Activated CD4-positive, alpha-beta T cell treated with anti-CD3 and anti-CD28 coated beads for 1 hour (primary cell): ENCODE measurements around the gene ZNF345.
A peak's percentile ranks its signal among the peaks of the same experiment; 100 is the strongest.

Source experiments
- DNase-seq: peaks from one replicate; pipeline ENCODE4 v3.0.0-alpha.2; 2020

Gene ZNF345

DNA sequence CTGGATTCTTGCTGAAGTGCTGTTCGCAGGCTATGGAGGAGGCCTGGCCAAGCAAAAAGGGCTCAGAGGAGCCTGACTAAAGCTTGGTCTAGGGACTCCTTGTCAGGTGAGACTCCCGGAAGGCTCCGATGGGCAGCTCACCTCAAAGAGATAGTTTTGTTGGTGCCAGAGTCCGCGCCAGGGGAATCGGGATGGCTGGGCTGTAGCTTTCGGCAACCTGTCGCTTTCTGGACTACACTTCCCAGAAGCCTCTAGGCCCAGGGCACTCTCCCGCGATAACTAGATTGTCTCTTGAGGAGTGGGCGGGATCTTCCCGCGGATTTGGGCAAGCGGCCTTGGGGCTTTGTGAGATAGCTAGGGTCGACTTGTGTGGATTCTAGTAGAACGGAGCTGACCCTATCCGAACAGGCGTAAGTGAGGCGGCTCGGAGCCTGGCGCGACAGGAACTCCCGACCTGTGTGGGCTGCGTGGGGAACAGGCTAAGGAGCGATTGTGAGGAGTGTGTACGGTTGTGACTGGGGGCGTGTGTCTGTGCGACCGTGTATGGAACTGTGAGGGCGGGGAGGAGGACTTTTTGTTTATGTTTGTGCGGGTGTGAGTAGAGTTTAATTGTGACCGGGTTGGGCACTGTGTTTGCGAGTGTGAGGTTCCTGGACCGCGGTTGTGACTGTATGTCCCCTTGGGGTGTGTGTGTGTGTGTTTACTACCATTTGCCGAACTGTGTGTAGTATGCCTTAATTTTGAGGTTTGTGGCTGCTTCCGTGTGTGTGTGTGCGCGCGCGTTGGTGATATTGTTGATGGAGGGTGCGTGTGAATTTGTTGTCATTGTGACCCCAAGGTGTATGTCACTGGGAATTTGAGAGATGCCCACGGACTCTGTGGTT is at the start of gene ZNF345:
Gene ZNF345 (plus strand): TSS at position 318 of the 884 bp plus-strand sequence. CDS start 25,955 bp downstream, outside the sequence.
- peak; percentile 74 for DNase-seq

DNA sequence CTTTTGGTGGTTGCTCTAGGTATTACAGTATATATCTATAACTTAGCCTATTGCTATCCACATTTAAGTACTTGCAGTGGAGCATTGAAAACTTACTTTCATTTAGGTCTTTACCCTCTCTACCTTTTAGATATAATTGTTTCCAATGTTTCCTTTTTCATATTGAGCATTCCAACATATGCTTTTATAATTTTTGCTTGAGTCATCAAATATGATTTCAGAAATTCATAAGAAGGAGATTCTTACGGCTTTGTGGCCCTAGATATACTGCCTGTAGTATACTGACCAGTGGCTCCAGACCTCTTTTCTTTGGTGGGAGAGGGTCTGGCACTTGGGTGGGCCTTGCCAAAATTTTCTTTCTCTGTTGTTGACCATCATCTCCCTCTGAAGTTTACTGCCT is 45.3 kb upstream of the ZNF345 start:
- no peak for DNase-seq

DNA sequence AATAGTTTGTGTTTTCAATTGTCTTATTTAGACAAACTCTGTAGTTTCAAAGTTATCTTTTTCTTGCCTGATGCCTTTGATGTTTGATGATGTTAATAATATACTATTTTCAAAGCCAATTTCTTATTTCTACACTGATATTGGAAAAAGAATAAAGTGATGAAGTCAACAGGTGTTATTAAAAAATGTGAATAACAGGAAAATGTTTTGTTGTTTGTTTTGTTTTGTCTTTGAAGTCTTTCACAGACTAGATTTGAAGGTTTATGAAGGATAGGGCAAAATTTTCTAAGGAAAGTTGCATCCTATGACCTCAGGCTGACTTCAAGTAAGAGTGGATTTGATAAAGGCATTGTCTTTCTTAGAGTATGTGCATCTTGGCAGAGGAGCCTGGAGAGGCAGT is 43.6 kb upstream of the ZNF345 start:
- no peak for DNase-seq

DNA sequence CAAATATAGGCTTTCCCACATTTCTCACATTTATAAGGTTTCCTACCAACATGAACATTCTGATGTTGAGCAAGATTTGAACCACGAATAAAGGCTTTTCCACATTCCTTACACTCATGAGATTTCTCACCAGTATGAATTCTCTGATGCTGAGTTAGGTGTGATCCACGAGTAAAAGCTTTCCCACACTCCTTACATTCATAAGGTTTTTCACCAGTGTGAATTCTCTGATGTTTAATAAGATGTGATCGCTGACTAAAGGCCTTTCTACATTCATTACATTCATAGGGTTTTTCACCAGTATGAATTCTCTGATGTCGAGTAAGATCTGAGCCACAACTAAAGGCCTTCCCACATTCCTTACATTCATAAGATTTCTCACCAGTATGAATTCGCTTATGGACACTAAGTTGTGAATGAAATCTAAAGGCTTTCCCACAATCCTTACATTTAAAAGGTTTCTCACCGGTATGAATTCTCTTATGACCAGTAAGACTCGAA is 31.5 kb upstream of the ZNF345 start:
- DNase-seq, result no peak

DNA sequence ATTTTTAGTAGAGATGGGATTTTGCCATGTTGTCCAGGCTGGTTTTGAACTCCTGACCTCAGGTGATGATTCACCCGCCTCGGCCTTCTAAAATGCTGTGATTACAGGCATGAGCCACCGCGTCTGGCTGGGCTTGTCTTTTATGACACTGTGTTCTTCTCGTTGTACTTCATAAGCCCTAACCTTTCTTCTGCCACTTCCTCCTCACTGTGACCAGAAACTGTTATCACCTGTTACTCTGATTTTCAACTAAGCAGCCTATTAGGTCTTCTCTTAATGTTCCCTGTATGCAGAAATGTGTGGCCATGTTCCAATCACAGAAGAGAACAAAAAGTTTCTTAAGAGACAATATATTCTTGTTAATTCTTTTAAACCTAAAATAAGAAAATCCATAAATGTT is 28.9 kb upstream of the ZNF345 start:
- no peak for DNase-seq

GRCh38 chr19:36833430-36833829 is 17.2 kb upstream of the ZNF345 start:
- DNase-seq, result no peak

GRCh38 chr19:36837176-36837905 is 13.3 kb upstream of the ZNF345 start:
- no peak for DNase-seq

DNA sequence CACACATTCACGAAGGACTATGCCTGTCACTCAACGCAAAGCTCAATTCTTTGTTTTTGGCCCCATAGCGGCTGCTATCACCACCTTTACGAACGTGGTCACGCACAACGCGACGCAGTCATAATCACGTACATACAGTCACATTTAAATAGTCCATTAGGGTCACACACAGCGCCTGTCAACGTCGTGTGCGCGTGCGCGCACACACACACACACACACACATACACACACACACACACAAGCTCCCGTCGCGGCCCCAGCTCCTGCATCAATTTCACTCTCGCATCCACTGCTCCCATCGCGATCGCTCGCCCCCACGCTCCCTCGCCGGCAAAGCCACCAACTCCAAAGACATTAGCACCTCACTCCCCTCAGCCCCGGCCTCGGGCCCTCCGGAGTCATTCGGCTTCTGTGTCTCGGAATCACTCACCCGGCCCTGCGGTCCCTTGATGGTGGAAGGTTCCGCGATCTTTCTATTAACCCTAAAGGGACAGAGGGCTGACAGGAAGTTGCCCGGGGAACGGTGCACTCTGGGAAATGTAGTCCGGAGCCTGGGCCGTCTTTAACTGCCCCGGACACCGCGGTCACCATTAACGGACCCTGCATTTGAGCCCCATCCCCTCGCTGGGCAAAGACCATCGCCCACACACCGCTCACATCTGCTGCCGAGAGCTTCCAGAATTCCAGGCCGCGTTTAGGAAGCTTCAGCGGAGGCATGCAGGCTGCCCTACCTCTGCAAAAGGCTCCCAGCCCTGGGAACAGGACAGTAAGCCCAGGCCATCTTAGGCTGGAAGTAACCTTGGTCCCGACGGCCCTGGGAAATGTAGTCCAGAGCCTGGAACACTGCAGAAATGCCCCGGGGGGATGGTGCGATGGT is 12.5 kb upstream of the ZNF345 start, which contains the start of gene ZNF790:
Gene ZNF790 (minus strand): TSS at position 482 of the 878 bp plus-strand sequence. CDS start 12,768 bp downstream, outside the sequence.
- DNase-seq, result peak; percentile 73

DNA sequence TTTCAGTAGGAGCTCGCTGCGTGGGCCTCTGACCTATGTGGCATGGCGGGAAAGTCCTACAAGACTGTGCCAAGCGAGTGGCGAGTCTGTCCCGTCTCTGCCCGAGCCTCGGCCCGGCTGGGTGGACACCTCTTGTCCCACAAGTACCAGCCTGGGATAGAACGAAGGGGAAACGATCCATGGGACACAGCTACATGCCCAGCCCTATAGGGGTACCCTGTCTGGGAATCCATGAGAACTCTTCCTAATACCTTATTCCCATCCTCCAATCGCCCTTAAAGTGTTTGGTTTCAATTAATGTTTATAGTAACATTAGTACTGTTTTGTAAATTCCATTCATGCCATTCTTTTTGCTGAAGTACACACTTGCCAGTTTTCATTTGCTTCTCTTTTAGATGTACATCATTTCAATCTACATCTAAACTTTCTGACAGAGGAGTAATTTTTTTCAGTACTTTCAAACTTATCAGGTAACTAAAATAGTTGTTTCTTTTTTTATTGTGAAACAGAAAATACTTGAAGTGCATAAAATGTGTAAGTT is 11.8 kb upstream of the ZNF345 start:
- DNase-seq, result no peak

- no peak for DNase-seq
Measured at GRCh38 chr19:36847968-36848367, 2.7 kb upstream of the ZNF345 start.

DNA sequence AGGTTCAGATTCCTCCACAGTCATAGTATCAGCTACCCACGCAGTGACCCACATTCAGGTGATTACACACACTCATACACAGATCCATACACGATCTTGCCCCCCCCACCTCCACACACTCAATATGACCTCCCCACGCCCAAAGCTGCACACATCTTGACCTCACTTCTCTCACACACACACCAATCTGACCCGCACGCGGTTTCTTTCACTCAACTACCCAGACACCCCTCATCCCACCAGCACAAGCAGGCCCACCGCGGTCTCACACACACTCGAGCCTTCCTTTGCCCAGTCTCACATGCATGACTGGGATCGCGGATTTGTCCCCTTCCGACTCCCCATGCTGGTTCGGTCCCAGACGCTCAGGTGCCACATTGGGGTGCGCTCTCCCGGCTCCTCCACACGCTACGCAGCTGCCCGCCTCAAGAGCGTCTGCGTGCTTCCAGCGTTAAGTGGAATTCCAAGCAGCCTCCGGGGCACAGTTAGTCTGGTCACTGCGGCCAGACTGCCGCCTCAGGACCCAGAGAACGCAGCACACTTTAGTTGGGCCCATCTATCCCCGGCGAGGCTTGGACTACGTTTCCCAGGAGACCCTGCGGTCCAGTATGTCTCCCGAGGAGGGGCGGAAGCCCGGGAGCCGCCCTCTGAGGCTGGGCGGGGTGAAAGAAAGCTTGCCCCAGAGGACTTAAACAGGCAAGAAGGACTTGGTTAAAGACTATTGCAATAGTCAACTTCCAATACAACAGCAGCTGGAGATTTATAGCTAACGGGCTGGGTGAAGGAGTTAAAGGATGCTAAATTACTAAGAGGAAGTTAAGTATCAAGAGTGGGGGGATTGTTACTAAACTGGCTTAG is 746 bp upstream of the ZNF345 start:
- peak; percentile 82 for DNase-seq

- no peak for DNase-seq
Measured at GRCh38 chr19:36851898-36852297, 1.2 kb downstream of the ZNF345 start.

- no peak for DNase-seq
Measured at GRCh38 chr19:36876993-36877938, 26.6 kb downstream of the ZNF345 start.

GRCh38 chr19:36891768-36892357 is 41.2 kb downstream of the ZNF345 start:
- DNase-seq, result no peak

DNA sequence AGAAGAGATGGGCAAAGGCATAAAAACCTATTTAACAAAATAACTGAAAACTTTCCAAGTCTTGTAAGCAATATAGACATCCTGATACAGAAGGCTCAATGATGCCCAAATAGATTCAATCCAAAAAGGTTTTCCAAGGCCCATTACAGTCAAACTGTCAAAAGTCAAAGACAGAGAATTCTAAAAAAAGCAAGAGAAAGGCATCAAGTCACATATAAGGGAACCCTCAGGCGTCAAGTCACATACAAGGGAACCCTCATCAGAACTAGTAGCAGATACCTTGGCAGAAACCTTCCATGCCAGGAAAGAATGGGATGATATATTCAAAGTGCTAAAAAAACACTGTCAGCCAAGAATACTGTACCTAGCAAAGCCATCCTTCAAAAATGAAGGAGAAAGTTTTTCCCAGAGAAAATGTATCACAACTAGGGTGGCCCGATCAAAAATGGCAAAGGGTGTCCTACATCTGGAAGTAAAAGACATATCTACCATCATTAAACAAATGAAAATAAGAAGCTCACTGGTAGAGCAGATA is 44.2 kb downstream of the ZNF345 start:
- DNase-seq, result no peak

- no peak for DNase-seq
Measured at GRCh38 chr19:36898422-36898821, 47.7 kb downstream of the ZNF345 start.

- peak; percentile 81 for DNase-seq
Measured at GRCh38 chr19:36915992-36916830, 65.5 kb downstream of the ZNF345 start, which contains the start of the genes ZNF568 and ZNF829. Gene ZNF568 (plus strand): TSS chr19:36916332. CDS start chr19:36922771, 6,439 bp downstream. Gene ZNF829 (minus strand): TSS chr19:36916291. CDS start chr19:36915167, 1,124 bp downstream.

- no peak for DNase-seq
Measured at GRCh38 chr19:36916991-36917390, 66.3 kb downstream of the ZNF345 start.
